Testis (tissue), 3 donors: ENCODE data around the gene XRN2. TPM values are rescaled to one million over a fixed set of nuclear protein-coding genes. Genes with fewer than 3 reads are reported as not detected.

ENCODE experiments used
- DNase-seq: peaks from one replicate; pipeline ENCODE4 v3.0.0-alpha.2; 2019
- H3K27ac ChIP-seq, 2 donors: fragments of 200-600 bp; sonication (generic); one replicate each; pipeline ENCODE4 v1.5.1; 2019
- H3K27me3 ChIP-seq: fragments of 200-600 bp; sonication (generic); one replicate; pipeline ENCODE4 v1.5.1; 2019
- H3K36me3 ChIP-seq: fragments of 200-600 bp; sonication (generic); one replicate; pipeline ENCODE4 v1.5.1; 2017; ENCODE audit warnings: low read depth; ENCODE audit errors: missing control alignments
- H3K4me1 ChIP-seq: fragments of 200-600 bp; sonication (generic); one replicate; pipeline ENCODE4 v1.5.1; 2019
- H3K4me3 ChIP-seq, 2 donors: fragments of 200-600 bp; sonication (generic); one replicate each; pipeline ENCODE4 v1.5.1; 2017 to 2019
- H3K9me3 ChIP-seq: fragments of 200-600 bp; sonication (generic); one replicate; pipeline ENCODE4 v1.5.1; 2017
- CTCF ChIP-seq, 3 experiments: fragments of 450-650 bp in 2 of 3; fragments of 200-600 bp in 1 of 3; sonication (generic) in 1 of 3; IDR thresholded peaks; one replicate each; pipeline ENCODE4 v1.5.1; 2016 to 2019; ENCODE audit warnings: antibody characterized with exemption in 3 of 3, mild to moderate bottlenecking in 2 of 3, moderate library complexity in 1 of 3
- POLR2A ChIP-seq: fragments of 450-650 bp; IDR thresholded peaks from one replicate; pipeline ENCODE4 v1.6.1; 2017; ENCODE audit warnings: antibody characterized with exemption, mild to moderate bottlenecking, moderate library complexity
- WGBS, 2 donors: methylation state at CpG; one replicate each; pipeline ENCODE4 v1.1.5; 2018; 5-methylcytosine and 5-hydroxymethylcytosine counted together
- intact Hi-C: fragments of 100-400 bp; cut with DNase I; formaldehyde crosslinking; loops from one replicate; pipeline ENCODE4 v1.15.1; 2023; ENCODE audit warnings: low total_unique reads
- polyA plus RNA-seq: library from polyadenylated mRNA; stranded (reverse); fragments of 350-450 nt; fragmentation: Illumina TruSeq; extraction: RNeasy Lipid Tissue Mini Kit (QIAGEN cat#74804); gene quantifications from one replicate; pipeline ENCODE4 v1.2.3, GENCODE V29; 2014; ENCODE audit warnings: low read depth, low replicate concordance; ENCODE audit not compliant: insufficient read depth
- total RNA-seq, 2 donors: library from RNA; depleted of rRNA; stranded (reverse); fragments of >200 nt; gene quantifications; one replicate each; pipeline ENCODE4 v1.2.3, GENCODE V29; 2016

The XRN2 gene
- total and polyA plus RNA-seq, 3 donors from 2014 or later: 55.4 to 64.5 (median 59.7) TPM

- H3K27me3 ChIP-seq: no peaks in the 10 kb centered on the region
- no peak overlapping the region for H3K27ac ChIP-seq
- H3K4me3 ChIP-seq: no peak overlapping the region
- H3K36me3 ChIP-seq: no peaks in the 10 kb centered on the region
- DNase-seq: no peak
- no peaks in the 10 kb centered on the region for H3K9me3 ChIP-seq
- no peaks in the 10 kb centered on the region for H3K4me1 ChIP-seq
- TF ChIP-seq POLR2A (no peak), CTCF (IDR thresholded peaks at IDR 0.05) (no peak)
- intact Hi-C loops: no loop called here
Measured at GRCh38 chr20:21352703-21353102, 49.6 kb downstream of the XRN2 start.

- H3K36me3 ChIP-seq: no peaks in the 10 kb centered on the region
- H3K27ac ChIP-seq: no peak overlapping the region
- no peaks in the 10 kb centered on the region for H3K9me3 ChIP-seq
- intact Hi-C loops: no loop called here
- DNase-seq: no peak
- no peak for TF ChIP-seq POLR2A
- TF ChIP-seq CTCF (IDR thresholded peaks at IDR 0.05): no peak
- no peak overlapping the region for H3K4me3 ChIP-seq
- no peaks in the 10 kb centered on the region for H3K4me1 ChIP-seq
- 95 to 98% methylated on average over 1 of the region's 1 CpG for WGBS, 2 donors
- H3K27me3 ChIP-seq: no peaks in the 10 kb centered on the region
Measured at GRCh38 chr20:21353236-21353635, 50.1 kb downstream of the XRN2 start.

GRCh38 chr20:21355981-21356380, 52.9 kb downstream of the XRN2 start:
- DNase-seq: no peak
- no peaks in the 10 kb centered on the region for H3K27me3 ChIP-seq
- H3K4me1 ChIP-seq: no peaks in the 10 kb centered on the region
- WGBS, 2 donors: 47 to 49% methylated on average over 1 of the region's 1 CpG
- no peaks in the 10 kb centered on the region for H3K9me3 ChIP-seq
- no peaks in the 10 kb centered on the region for H3K36me3 ChIP-seq
- no peak overlapping the region for H3K27ac ChIP-seq
- intact Hi-C loops: no loop called here
- no peak overlapping the region for H3K4me3 ChIP-seq
- TF ChIP-seq CTCF (IDR thresholded peaks at IDR 0.05) (no peak), POLR2A (no peak)

GRCh38 chr20:21356386-21356785, 53.3 kb downstream of the XRN2 start:
- Histone ChIP-seq H3K27me3 (no peaks in the 10 kb centered on the region), H3K27ac (no peak overlapping the region), H3K36me3 (no peaks in the 10 kb centered on the region), H3K4me1 (no peaks in the 10 kb centered on the region), H3K9me3 (no peaks in the 10 kb centered on the region), H3K4me3 (no peak overlapping the region)
- intact Hi-C loops: no loop called here
- TF ChIP-seq CTCF (IDR thresholded peaks at IDR 0.05) (no peak), POLR2A (no peak)
- no peak for DNase-seq

GRCh38 chr20:21357844-21358243, 54.7 kb downstream of the XRN2 start:
- no peak for DNase-seq
- Histone ChIP-seq H3K27ac (no peak overlapping the region), H3K4me1 (no peaks in the 10 kb centered on the region), H3K4me3 (no peak overlapping the region), H3K9me3 (no peaks in the 10 kb centered on the region), H3K27me3 (no peaks in the 10 kb centered on the region), H3K36me3 (no peaks in the 10 kb centered on the region)
- intact Hi-C loops: no loop called here
- TF ChIP-seq POLR2A (no peak), CTCF (IDR thresholded peaks at IDR 0.05) (no peak)
- 42 to 58% methylated on average over 1 of the region's 1 CpG for WGBS, 2 donors
